Suppressor macrophage (primary cell): Measurements from ENCODE around the gene KCNQ2.

Source experiments
- DNase-seq, 4 experiments: peaks; one replicate each; pipeline ENCODE4 v3.0.0-alpha.2; 2020 to 2022
- total RNA-seq, 17 experiments: gene quantifications; one replicate each; lab custom pipeline; 2026; ENCODE audit warnings: mixed read lengths in 6 of 17, inconsistent platforms in 3 of 17; lab: John Stamatoyannopoulos, UW

Gene KCNQ2
- total RNA-seq, result 0 to 6.7 (median 0) reads per million in 17 experiments

DNA sequence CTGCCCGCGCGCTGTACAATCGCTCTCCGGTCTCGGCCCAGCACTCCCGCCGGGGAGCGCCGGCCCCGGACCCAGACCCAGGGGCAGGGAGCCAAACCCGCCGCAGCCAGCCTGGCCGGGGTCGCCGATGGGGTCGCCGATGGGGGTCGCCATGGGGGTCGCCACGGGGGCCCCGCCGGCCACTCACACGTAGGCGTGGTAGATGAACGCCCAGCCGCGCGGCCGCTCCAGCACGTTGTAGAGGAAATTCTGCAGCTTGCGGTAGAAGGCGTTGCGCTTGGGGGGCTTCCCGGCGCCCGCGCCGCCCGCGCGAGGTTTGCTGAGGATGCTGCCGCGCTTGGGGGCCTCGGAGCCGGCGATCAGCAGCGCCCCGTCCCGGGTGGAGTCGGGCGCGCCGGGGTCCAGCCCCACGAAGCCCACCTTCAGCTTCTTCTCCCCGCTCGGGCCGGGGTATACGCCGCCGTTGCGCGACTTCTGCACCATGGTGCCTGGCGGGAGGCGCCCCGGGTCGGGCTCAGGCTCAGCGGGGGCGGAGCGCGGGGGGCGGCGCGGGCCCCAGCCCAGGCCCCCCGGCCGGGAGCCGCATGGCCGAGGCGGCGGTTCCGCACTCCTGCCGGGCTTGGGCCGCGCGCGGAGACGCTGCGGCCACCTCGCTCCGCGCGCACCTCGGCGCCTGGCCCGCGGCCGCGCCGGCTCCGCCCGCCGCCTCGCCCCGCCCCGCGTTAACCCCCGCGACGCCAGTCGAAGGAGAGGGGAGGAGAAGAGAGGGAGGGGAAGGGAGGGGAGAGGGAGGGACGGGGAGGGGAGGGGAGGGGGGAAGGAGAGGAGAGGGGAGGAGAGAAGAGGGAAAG, at the start of gene KCNQ2:
KCNQ2 (minus strand) TSS at position 675 of the 851 bp plus-strand sequence; CDS start at position 483, 192 bp downstream.
- no peak for DNase-seq

DNA sequence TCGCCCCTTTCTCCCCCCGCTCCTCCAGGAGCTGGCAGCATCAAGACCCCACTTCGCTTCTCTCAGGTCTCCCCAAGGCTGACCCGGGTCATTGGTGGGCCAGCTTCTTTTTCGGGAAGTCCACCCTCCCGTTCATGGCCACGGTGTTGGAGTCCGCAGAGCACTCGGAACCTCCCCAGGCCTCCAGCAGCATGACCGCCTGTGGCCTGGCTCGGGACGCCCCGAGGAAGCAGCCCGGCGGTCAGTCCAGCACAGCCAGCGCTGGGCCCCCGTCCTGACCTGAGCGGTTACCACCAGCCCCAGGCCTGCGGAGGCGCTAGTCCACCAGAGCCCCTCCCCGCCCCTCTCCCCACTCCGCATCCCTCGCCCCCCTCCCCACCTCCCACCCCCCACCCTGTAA, 49.1 kb upstream of the KCNQ2 start:
- DNase-seq, result no peak

DNA sequence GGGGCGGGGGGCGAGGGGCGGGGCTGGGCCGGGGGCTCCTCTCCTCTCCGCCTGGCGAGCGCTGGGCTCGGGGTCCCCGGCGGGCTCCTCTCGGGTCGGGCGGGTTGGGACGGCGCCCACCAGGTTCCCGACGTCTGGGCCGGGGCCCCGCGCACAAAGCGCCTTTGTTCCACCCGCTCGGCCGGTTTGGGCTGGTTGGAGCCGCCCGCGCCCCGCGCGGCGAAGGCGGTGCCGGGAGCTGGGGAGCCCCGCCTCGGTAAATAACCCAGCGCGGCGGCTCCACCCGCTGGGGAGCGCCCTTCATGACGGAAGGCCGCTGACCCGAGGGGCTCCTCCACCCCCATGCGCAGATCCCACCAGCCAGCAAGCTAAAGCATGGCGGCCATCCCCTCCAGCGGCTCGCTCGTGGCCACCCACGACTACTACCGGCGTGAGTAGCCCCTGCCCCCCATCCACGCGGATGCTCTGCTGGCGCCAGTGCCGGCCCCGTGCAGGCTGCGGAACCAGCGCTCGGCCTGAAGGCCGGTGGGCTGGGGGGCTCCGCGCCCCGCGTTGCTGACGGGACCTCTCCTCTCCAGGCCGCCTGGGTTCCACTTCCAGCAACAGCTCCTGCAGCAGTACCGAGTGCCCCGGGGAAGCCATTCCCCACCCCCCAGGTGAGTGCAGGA, 48.6 kb upstream of the KCNQ2 start:
- DNase-seq, result peak; percentile 66 to 90 (median 77)

DNA sequence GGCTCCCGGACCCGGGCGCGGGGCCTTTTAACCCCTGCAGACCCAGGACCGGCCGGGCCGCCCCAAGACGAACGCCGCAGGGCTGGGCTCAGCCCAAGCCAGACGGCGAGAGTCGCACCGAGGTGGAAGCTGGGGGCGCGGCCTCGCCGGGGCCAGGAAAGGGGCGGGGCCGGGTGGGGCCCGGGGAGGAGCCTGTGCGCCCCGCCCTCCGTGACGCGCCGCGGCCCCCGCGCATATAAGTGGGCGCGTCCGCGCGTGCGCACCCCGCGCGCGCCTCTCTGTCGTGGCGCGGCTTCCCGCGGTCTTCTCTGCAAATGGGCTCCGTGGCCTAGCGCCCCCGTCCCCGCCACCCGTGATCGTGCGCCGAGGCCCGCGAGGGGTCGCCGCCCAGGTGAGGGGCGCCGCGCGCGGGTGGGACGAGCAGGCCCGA, 48.1 kb upstream of the KCNQ2 start, which contains the start of gene PPDPF:
PPDPF (plus strand) TSS at position 262 of the 430 bp plus-strand sequence. CDS start 544 bp downstream, outside the sequence.
- peak; percentile 84 to 97 (median 94) for DNase-seq

DNA sequence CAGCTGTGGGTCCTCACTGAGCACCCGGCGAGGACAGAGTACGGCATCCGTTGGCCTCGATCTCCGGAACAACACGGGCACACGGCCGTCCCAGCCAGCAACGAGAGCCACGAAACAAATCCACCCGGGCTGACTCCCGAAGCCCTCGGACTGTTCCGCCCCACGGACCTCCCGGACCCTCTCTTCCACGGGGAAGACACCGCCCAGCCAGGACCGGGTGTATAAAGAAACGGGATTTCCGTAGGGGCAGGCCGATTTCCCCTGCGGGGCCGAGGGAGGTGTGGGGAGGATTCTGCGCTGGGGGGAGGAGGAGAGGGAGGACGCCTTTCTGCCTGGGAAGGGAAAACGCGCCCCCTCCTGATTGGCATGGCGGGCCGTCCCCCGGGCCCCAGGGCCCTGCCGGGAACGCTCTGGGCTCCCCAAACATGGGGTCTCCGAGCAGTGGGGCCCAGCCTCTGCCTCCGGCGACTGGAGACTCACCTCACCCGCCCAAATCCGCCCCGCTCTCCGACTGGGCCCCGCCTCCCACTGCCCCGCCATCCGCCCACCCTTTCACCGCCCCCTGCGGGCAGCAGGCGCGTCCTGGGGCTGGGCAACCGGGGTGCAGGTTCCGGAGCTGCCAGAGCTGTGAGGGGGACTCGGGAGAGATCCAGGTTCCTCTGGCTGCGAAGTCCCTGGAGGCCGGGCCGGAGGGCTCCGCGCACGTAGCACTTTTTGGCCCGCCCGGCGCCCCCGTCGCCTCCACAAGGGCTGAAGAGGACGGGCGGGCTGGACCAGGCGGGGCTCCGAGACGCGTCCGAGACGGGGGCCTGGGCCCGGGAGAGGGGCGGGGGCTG, 47.4 kb upstream of the KCNQ2 start:
- DNase-seq, result peak in 1 of 4 experiments; percentile 9

DNA sequence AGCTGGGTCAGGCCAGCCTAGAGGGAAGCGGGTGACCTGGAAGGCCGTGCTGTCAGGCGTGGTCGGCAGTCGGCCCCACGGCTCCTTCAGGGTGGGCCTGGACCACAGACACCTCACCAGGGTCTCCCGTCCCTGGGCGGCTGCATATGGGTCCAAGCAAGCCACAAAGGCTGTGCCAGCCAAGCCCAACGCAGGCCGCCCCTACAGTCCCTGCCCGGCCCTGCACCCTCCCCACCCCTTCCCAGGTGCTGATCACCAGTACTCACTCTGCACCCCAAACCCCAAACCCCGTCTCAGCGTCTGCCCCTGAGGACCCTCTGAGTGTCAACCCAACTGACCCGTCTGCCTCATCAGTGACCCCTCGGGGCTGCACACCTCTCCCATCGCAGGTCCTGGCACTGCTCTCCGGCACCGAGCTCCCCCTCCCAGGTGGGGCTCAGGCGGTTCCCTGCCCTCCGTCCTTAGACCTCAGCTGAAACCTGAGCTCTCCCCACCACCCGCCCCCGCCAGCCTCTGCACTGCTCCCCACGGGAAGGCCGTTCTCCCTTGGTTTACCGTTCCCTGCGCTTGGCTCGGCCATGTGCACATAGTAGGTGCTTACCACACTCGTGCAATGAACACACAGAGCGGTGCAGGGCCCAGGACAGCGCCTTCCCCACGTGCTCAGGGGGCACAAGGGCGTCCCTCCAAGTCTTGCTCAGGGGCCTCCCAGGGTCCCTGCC, 46.7 kb upstream of the KCNQ2 start:
- DNase-seq, result no peak

DNA sequence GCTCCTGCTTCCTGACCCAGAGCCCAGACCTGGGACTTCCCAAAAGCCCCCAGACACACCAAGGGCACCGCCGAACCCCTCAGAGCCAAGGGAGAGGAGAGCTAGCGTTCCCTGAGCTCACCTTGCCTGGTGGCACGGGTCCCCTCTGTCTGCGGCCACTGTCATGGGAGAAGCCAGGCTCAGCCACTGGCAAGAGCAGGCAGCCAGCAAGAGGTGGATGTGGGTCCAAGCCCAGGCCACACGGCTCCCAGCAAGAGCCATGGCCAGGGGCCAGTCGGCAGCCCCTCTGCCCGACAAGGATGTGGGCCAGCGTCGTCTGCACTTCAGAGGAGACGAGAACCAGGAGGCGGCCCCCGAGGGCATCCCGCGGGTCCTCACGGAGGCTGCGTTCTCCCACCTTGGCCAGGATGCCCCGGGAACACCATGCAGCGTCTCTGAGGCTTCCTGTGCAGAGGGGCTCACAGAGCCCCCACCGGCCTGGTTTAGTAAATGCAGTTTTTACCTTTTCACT, 46.0 kb upstream of the KCNQ2 start:
- DNase-seq, result no peak

DNA sequence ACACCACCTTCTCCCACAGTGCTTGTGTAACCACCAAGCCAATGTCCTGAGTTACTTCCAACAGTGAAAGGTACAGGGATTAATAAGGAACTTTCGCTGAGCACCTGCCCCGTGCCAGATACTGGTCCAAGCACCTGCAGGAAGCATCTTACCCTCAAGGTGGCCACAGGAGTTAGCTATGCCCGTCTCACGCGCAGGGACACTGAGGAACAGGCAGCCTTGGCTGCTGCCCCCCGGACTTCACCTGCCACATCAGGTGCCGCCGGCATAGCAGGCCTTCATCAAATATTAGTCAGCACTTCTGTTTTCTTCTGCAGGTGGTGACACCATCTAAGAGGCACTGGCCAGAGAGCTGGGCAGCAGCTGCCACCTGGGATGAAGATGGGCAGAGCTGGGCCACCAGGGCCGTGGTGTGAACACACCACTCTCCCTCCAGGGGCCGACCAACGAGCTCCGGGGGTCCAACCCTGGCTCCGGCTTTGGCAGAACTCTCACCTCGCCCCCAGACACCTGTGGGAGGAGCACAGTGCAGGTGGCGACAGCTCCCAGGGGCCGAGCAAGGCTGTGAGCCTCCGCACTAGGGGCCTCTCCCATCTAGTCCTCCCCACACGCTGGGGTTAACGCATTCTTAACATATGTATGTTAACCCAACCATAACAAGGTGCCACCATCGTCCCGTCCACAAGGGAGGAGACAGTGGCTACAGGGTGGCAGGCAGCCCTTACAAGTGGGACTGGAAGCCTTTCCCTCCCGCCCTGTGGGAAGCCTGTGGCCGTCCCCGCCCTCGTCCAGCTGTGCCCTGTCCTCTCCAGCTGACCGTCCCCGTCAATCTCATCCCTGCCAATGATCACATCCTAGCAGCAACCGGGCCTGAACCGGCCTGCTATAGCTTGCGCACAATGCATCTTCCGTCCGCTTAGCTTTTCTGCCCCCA, 45.2 kb upstream of the KCNQ2 start:
- DNase-seq, result peak in 1 of 4 experiments; percentile 1

DNA sequence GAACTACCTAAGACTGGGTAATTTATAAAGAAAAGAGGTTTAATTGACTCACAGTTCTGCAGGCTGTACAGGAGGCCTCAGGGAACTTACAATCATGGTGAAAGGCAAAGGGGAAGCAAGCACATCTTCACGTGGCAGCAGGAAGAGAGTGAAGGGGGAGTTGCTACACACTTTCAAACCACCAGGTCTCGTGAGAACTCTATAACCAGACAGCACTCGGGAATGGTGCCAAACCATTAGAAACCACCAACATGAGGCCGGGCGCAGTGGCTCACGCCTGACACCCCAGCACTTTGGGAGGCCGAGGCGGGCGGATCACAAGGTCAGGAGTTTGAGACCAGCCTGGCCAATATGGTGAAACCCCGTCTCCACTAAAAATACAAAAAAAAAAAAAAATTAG, 42.1 kb upstream of the KCNQ2 start:
- DNase-seq, result peak in 3 of 4 experiments; percentile 30 to 56 (median 36)

DNA sequence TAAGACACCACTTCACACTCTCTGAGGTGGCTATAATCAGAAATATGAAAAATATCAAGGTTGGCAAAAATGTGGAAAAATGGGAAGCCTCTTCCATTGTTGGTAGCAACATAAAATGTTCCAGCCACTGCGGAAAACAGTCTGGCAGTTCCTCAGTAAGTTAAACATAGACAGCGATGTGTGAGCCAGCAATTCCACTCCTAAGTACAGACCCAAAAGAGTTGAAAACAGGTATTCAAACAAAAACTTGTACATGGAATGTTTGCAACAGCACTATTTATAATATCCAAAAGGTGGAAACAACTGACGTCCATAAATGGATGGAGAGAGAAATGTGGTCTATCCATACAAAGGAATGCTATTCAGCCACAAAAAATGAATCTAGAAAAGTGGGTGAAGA, 40.8 kb upstream of the KCNQ2 start:
- no peak for DNase-seq

DNA sequence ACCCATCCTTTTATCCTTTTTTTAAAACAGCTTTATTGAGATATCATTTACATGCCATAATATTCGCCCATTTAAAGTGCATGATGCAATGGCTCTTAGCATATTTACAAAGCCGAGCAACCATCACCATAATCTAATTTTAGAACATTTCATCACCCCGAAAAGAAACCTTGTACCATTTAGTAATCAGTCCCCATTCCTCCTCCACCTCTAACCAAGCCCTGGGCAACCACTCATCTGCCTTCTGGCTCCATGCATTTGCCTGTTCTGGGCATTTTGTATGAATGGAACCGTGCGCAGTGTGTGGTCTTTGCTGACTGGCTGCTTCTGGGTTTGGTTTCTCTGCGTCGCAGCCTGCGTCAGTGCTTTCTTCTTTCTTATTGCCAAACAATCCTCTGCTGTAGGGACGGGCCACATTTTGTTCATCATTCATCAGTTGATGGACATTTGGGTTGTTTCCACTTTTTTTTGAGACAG, 36.7 kb upstream of the KCNQ2 start:
- no peak for DNase-seq

DNA sequence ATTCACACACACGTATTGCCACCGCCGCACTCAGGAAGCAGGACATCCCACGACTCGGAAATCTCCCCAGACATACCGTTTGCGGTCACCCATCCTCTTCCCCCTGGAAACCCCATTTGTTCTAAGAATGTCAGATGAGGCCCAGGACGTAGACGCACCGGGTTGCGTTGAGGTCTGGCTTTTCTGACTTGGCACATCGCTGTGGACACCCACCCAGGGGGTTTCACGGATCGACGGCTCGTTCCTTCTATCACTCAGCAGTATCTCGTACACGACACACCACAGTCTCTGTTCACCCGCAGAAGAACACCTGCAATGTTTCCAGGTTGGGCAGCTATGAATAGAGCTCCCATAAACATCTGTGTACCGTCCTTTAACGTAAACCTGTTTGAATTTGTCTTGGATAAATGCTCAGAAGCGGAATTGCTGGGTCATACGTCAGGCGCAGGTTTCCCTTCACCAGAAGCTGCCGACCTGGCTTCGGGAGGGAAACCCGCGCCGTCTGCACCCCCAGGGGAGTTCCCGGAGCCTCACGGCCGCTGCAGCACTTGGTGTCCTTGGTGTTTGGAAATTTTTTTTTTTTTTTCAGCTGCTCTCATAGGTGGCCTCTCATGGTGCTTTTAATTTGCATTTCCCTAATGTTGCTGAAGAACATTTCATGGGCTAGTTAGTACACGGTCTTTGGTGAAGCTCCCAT, 35.8 kb upstream of the KCNQ2 start:
- no peak for DNase-seq

DNA sequence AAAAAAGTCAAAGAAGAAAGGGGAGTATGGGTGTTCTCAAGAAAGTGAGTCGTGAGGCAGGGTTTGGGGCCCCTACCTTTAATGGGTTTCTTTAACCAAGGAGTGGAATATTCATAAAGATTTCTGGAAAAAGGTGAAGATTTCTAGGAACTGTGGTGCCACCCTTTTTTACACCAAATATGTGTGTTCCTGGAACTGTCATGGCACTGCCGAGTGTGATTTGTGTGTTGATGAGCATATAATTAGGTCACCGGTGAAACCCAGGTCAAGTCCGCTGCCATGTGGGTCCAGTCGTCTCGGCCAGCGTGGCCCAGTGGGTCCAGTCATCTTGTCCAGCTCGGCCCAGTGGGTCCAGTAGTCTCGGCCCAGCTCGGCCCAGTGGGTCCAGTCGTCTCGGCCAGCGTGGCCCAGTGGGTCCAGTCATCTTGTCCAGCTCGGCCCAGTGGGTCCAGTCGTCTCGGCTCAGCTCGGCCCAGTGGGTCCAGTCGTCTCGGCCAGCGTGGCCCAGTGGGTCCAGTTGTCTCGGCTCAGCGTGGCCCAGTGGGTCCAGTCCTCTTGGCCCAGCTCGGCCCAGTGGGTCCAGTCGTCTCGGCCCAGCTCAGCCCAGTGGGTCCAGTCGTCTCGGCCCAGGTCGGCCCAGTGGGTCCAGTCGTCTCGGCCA, 34.8 kb upstream of the KCNQ2 start:
- DNase-seq, result no peak

DNA sequence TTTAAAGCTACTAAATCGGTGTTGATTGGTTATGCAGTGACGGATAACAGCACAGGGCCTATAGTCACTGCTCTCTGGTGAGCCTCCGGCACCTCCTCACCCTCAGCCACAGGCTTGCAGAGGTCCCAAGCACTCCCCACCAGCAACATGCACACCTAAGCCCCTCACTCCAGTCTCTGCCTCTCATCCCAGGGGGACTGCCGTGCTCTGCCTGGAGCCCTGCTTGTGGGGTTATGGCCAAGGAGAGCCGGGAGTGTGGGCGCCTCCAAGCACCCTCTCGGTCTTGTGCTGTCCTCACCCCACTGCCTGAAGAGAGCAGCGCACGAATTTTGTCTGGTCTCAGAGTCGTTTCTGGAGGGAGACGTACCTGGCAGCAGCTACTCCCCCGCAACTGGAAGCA, 33.3 kb upstream of the KCNQ2 start:
- DNase-seq, result no peak

DNA sequence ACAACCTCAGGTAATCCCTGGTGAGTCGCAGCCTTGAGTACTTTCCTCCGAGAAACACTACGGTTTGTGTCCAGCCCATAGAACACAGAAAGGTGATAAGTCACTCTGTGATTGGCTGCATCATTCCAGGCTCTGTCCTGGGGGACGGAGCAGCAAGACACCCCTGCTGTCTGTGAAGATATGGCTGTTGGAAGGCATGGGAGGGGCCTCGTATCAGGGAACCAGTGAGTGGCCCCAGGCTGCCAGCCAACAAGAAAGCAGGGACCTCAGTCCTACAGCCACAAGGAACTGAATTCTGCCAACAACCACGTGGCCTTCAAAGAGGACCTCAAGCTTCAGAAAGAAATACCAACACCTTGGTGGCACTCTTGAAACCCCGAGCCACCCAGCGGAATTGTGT, 32.8 kb upstream of the KCNQ2 start:
- no peak for DNase-seq

DNA sequence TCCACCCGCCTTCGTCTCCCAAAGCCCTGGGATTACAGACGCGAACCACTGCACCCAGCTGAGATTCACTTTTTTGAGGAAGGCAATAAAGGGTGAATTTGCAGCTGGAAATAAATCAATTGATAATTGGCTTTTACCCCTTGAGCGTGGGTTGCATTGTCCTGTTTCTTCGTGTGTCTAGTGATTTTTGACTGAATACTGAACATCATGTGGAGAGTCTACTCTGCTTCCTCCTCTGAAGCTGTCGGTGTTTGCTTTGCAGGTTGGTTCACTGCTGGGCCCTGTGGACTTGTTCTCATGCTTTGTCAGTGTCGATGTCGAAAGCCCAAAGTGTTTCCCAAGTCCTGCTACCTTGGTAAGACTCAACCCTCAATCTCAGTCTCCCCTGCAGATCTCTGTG, 32.2 kb upstream of the KCNQ2 start:
- DNase-seq, result no peak

DNA sequence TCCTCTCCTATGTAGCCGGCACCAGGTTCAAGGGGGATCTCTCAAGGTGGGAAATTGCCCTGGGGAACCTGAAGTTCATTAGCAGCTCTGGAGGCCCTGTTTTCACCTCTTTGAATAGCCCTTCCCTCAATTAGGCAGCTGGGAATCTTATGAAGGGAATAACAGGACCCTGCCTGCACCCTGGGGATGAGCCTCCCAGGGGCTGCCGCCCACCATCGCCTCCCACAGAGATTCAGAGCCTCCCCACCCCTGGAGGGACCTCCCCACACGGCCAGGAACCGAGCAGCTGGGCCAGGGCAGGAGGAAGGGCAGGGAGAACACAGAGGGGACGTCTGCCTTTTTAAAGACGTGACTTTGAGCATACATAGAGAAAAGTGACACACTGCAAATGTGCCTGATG, 31.1 kb upstream of the KCNQ2 start:
- no peak for DNase-seq

DNA sequence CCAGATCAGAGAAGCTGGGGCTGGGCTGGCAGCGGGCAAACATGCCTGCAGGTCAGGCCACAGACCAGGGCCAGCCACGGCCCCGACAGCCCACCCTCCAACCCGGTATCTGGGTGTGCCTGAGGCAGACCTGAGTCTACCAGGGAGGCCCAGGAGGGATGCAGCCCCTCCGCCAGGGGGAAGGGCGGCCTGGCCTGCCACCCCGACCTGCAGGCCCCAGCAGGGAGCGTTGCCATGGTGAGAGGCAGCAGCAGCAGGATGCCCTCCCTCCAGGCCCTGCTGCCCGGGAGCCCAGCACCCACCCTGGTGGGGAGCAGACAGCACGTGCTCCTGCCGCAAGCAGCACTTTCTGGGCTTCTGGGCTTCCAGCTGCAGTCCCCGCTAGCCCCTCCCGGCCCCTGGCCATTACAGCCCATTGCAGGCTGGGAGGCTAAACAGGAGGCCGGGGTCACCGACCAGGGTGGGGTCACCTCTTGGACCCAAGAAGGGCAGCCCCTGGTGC, 30.3 kb upstream of the KCNQ2 start:
- no peak for DNase-seq
